DOHH2 (cell line): ENCODE measurements around the gene ISCA2.

Experiments used
- H3F3A ChIP-seq: fragments of 200-600 bp; sonication (generic), shearing (Covaris generic); 2 replicates; pipeline ENCODE4 v1.6.0; 2016; ENCODE audit warnings: antibody characterized with exemption, mild to moderate bottlenecking; ENCODE audit not compliant: control insufficient read depth, insufficient read depth
- H3K27ac ChIP-seq: fragments of 200-600 bp; sonication (generic); 2 replicates; pipeline ENCODE4 v1.5.1; 2014; ENCODE audit warnings: low read depth, mild to moderate bottlenecking, low read length, moderate library complexity
- H3K27me3 ChIP-seq: fragments of 200-600 bp; sonication (generic); 2 replicates; pipeline ENCODE4 v1.6.1; 2014; ENCODE audit warnings: mild to moderate bottlenecking, low read length, mixed read lengths; ENCODE audit not compliant: control insufficient read depth
- H3K36me3 ChIP-seq: fragments of 200-600 bp; sonication (generic); 2 replicates; pipeline ENCODE4 v1.6.1; 2014; ENCODE audit warnings: mild to moderate bottlenecking, low read length, moderate library complexity, mixed read lengths; ENCODE audit not compliant: control insufficient read depth
- H3K4me1 ChIP-seq: fragments of 200-600 bp; sonication (generic); 2 replicates; pipeline ENCODE4 v1.6.1; 2014; ENCODE audit warnings: mild to moderate bottlenecking, low read length, mixed read lengths; ENCODE audit not compliant: control insufficient read depth
- H3K4me2 ChIP-seq: fragments of 200-600 bp; sonication (generic); 2 replicates; pipeline ENCODE4 v1.6.0; 2014; ENCODE audit warnings: mild to moderate bottlenecking, low read length, moderate library complexity
- H3K4me3 ChIP-seq: fragments of 200-600 bp; sonication (generic); 2 replicates; pipeline ENCODE4 v1.5.1; 2014; ENCODE audit warnings: mild to moderate bottlenecking, low read length, mixed read lengths
- H3K79me2 ChIP-seq: fragments of 200-600 bp; sonication (generic); 2 replicates; pipeline ENCODE4 v1.6.1; 2014; ENCODE audit warnings: mild to moderate bottlenecking, low read length, mixed read lengths; ENCODE audit not compliant: control insufficient read depth
- H3K9me2 ChIP-seq: fragments of 200-600 bp; sonication (generic); replicated peaks from 2 replicates; pipeline ENCODE4 v1.6.1; 2014; ENCODE audit warnings: mild to moderate bottlenecking, low read length, mixed read lengths; ENCODE audit not compliant: control insufficient read depth
- H3K9me3 ChIP-seq: fragments of 200-600 bp; sonication (generic); 2 replicates; pipeline ENCODE4 v1.6.1; 2014; ENCODE audit warnings: antibody characterized with exemption, low read length, mixed read lengths; ENCODE audit not compliant: control insufficient read depth, insufficient read depth
- H4K20me1 ChIP-seq: fragments of 200-600 bp; sonication (generic); 2 replicates; pipeline ENCODE4 v1.6.0; 2014; ENCODE audit warnings: low read depth, mild to moderate bottlenecking, antibody characterized with exemption, low read length, moderate library complexity; ENCODE audit not compliant: control insufficient read depth, insufficient read depth
- EZH2phosphoT487 ChIP-seq: fragments of 200-600 bp; sonication (generic); IDR thresholded peaks from 2 replicates; pipeline ENCODE4 v1.6.1; 2017; ENCODE audit warnings: borderline replicate concordance, mild to moderate bottlenecking, antibody characterized with exemption, low read length, moderate library complexity, mixed read lengths
- TF ChIP-seq, protein P1 (sequence below): fragments of 200-600 bp; sonication (generic); IDR thresholded peaks from one replicate; pipeline ENCODE4 v1.5.1; 2014; ENCODE audit warnings: antibody characterized with exemption, mild to moderate bottlenecking, low read depth, low read length; ENCODE audit not compliant: poor library complexity, severe bottlenecking

Gene ISCA2

DNA sequence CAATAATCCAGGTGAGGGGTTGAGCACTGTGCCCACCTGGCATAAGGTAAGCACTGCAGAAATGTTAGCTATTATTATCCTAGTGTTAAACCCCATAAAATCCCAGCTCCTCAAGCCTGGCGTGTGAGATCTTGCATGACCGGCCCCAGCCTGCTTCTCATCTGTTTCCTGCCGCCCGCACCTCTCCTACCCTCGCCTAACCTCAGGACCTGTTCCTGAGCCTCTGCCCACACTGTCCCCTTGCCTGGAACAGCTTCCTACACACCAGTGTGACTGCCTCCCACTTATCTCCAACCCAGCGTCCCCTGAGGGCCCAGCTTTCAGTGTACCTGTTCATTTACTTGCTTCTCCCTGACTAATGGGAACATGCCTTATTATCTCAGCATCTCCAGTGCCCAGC is 24.7 kb downstream of the ISCA2 start:
- no peaks in the 10 kb centered on the region for H3K4me1 ChIP-seq
- no peak overlapping the region for H3K4me2 ChIP-seq
- no peak overlapping the region for H3K4me3 ChIP-seq
- H4K20me1 ChIP-seq: no peaks in the 10 kb centered on the region
- H3K9me2 ChIP-seq: no peaks in the 10 kb centered on the region
- no peaks in the 10 kb centered on the region for H3F3A ChIP-seq
- no peak for TF ChIP-seq EZH2phosphoT487
- TF ChIP-seq, protein P1, sequence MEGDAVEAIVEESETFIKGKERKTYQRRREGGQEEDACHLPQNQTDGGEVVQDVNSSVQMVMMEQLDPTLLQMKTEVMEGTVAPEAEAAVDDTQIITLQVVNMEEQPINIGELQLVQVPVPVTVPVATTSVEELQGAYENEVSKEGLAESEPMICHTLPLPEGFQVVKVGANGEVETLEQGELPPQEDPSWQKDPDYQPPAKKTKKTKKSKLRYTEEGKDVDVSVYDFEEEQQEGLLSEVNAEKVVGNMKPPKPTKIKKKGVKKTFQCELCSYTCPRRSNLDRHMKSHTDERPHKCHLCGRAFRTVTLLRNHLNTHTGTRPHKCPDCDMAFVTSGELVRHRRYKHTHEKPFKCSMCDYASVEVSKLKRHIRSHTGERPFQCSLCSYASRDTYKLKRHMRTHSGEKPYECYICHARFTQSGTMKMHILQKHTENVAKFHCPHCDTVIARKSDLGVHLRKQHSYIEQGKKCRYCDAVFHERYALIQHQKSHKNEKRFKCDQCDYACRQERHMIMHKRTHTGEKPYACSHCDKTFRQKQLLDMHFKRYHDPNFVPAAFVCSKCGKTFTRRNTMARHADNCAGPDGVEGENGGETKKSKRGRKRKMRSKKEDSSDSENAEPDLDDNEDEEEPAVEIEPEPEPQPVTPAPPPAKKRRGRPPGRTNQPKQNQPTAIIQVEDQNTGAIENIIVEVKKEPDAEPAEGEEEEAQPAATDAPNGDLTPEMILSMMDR: no peak
- H3K36me3 ChIP-seq: no peaks in the 10 kb centered on the region
- H3K27me3 ChIP-seq: peaks cover 37% of the 10 kb centered on the region
- H3K79me2 ChIP-seq: no peaks in the 10 kb centered on the region
- H3K27ac ChIP-seq: no peak overlapping the region
- no peaks in the 10 kb centered on the region for H3K9me3 ChIP-seq

- no peaks in the 10 kb centered on the region for H3K36me3 ChIP-seq
- H3K79me2 ChIP-seq: no peaks in the 10 kb centered on the region
- no peak overlapping the region for H3K4me3 ChIP-seq
- H4K20me1 ChIP-seq: no peaks in the 10 kb centered on the region
- no peak overlapping the region for H3K27ac ChIP-seq
- H3K4me1 ChIP-seq: no peaks in the 10 kb centered on the region
- no peaks in the 10 kb centered on the region for H3F3A ChIP-seq
- TF ChIP-seq EZH2phosphoT487: no peak
- TF ChIP-seq, protein P1: no peak
- H3K4me2 ChIP-seq: no peak overlapping the region
- H3K9me3 ChIP-seq: no peaks in the 10 kb centered on the region
- peaks cover 35% of the 10 kb centered on the region for H3K27me3 ChIP-seq
- H3K9me2 ChIP-seq: no peaks in the 10 kb centered on the region
Measured at GRCh38 chr14:74519316-74520074, 25.9 kb downstream of the ISCA2 start.

GRCh38 chr14:74521756-74522155 is 28.2 kb downstream of the ISCA2 start:
- Histone ChIP-seq H4K20me1 (no peaks in the 10 kb centered on the region), H3K27me3 (peaks cover 41% of the 10 kb centered on the region)
- no peak for TF ChIP-seq EZH2phosphoT487
- TF ChIP-seq, protein P1: no peak

More at GRCh38 chr14:74521756-74522155, 28.2 kb downstream of the ISCA2 start:
- H3K4me1 ChIP-seq: peaks cover 4% of the 10 kb centered on the region; the same call in 1 of the 2 replicates
- H3K79me2 ChIP-seq: no peaks in the 10 kb centered on the region
- no peak overlapping the region for H3K4me3 ChIP-seq
- no peaks in the 10 kb centered on the region for H3K9me2 ChIP-seq
- no peaks in the 10 kb centered on the region for H3F3A ChIP-seq
- H3K9me3 ChIP-seq: no peaks in the 10 kb centered on the region
- H3K36me3 ChIP-seq: no peaks in the 10 kb centered on the region
- no peak overlapping the region for H3K27ac ChIP-seq
- H3K4me2 ChIP-seq: no peak overlapping the region
